Measurements from ENCODE around the gene BCAP31. TPM values are rescaled to one million over a fixed set of nuclear protein-coding genes. Genes with fewer than 3 reads are reported as not detected.
A peak's percentile ranks its signal among the peaks of the same experiment; 100 is the strongest.

Gene BCAP31
- total RNA-seq, 4 donors from 2014 or later: 76.1 to 125 (median 104) TPM

- no peak for ATAC-seq
- Histone ChIP-seq H3K27ac (no peak overlapping the region), H3K27me3 (no peaks in the 10 kb centered on the region), H3K4me3 (no peak overlapping the region), H3K9me3 (no peaks in the 10 kb centered on the region), H3K4me1 (peaks cover 0 to 22% (median 0%) of the 10 kb centered on the region in 3 donors), H3K36me3 (peaks cover 0 to 50% of the 10 kb centered on the region in 2 donors)
- 60% methylated on average over 1 of the region's 29 CpGs; no CpG with 5 or more reads in 1 of the 2 donors for WGBS, 2 donors (ENCODE audit: low coverage in 1 of 2)
- no peak for TF ChIP-seq POLR2AphosphoS5 (IDR thresholded peaks at IDR 0.05)
- no peak for TF ChIP-seq EP300 (IDR thresholded peaks at IDR 0.05)
- no peak for TF ChIP-seq CTCF (IDR thresholded peaks at IDR 0.05)
- TF ChIP-seq POLR2A (IDR thresholded peaks at IDR 0.05): no peak
Measured at GRCh38 chrX:153739754-153740486, 15.7 kb upstream of the BCAP31 start.

- 87 to 96% methylated on average over 3 to 14 of the region's 27 CpGs for WGBS, 2 donors (ENCODE audit: low coverage in 1 of 2)
- H3K36me3 ChIP-seq: peaks cover 0 to 57% of the 10 kb centered on the region in 2 donors
- ATAC-seq: no peak
- no peak overlapping the region for H3K4me3 ChIP-seq
- H3K27ac ChIP-seq: no peak overlapping the region
- H3K9me3 ChIP-seq: no peaks in the 10 kb centered on the region
- no peak for TF ChIP-seq POLR2A (IDR thresholded peaks at IDR 0.05)
- TF ChIP-seq CTCF (IDR thresholded peaks at IDR 0.05): no peak
- no peak for TF ChIP-seq EP300 (IDR thresholded peaks at IDR 0.05)
- no peak for TF ChIP-seq POLR2AphosphoS5 (IDR thresholded peaks at IDR 0.05)
- no peaks in the 10 kb centered on the region for H3K27me3 ChIP-seq
- H3K4me1 ChIP-seq: peaks cover 0 to 5% (median 0%) of the 10 kb centered on the region in 3 donors
Measured at GRCh38 chrX:153738056-153738605, 13.9 kb upstream of the BCAP31 start.

GRCh38 chrX:153736871-153737441, 12.8 kb upstream of the BCAP31 start:
- Histone ChIP-seq H3K27me3 (no peaks in the 10 kb centered on the region), H3K36me3 (peaks cover 0 to 64% of the 10 kb centered on the region in 2 donors), H3K27ac (no peak overlapping the region), H3K4me1 (no peaks in the 10 kb centered on the region), H3K9me3 (no peaks in the 10 kb centered on the region), H3K4me3 (no peak overlapping the region)
- TF ChIP-seq POLR2A (IDR thresholded peaks at IDR 0.05) (no peak), CTCF (IDR thresholded peaks at IDR 0.05) (no peak), EP300 (IDR thresholded peaks at IDR 0.05) (no peak), POLR2AphosphoS5 (IDR thresholded peaks at IDR 0.05) (no peak)
- ATAC-seq: no peak
- no CpG with 5 or more reads among the region's 15 CpGs for WGBS, 2 donors (ENCODE audit: low coverage in 1 of 2)

GRCh38 chrX:153736071-153736820, 12.1 kb upstream of the BCAP31 start:
- peak; percentile 10 for ATAC-seq
- Histone ChIP-seq H3K36me3 (peaks cover 0 to 65% of the 10 kb centered on the region in 2 donors), H3K4me1 (no peaks in the 10 kb centered on the region), H3K27me3 (no peaks in the 10 kb centered on the region), H3K9me3 (no peaks in the 10 kb centered on the region), H3K27ac (no peak overlapping the region), H3K4me3 (no peak overlapping the region)
- TF ChIP-seq POLR2AphosphoS5 (IDR thresholded peaks at IDR 0.05): no peak
- TF ChIP-seq CTCF (IDR thresholded peaks at IDR 0.05): no peak
- no peak for TF ChIP-seq POLR2A (IDR thresholded peaks at IDR 0.05)
- TF ChIP-seq EP300 (IDR thresholded peaks at IDR 0.05): no peak
- 100% methylated on average over 6 of the region's 30 CpGs; no CpG with 5 or more reads in 1 of the 2 donors for WGBS, 2 donors (ENCODE audit: low coverage in 1 of 2)

All from gastroesophageal sphincter (tissue), 4 donors.